ENCODE measurements around the gene RGS6.

RGS6 gene

GRCh38 chr14:71947947-71948500 is 15.8 kb downstream of the RGS6 start:
- DNase-seq: no peak

- DNase-seq: no peak
Observed at GRCh38 chr14:71952381-71953363, 20.4 kb downstream of the RGS6 start.

- DNase-seq: no peak
Observed at GRCh38 chr14:71956920-71957563, 24.8 kb downstream of the RGS6 start.

DNA sequence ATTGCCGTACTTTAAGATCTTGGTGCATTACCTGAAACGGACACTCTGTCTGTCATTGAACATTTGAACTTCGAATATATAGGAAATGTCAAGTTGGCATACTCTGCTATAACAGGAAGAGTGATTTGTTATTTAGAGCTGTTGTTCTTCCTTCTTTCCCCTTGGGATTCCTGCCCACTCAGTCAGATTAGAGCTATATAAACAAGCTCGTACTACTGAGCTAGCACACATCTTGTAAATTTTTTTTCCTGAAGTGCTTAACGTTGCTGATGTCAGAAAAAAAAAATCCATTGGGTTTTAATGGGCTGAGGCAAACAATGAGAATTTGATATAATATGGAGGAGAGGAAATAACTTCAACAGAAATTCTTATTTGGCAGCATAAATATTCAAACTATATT is 26.8 kb downstream of the RGS6 start:
- DNase-seq: no peak

DNA sequence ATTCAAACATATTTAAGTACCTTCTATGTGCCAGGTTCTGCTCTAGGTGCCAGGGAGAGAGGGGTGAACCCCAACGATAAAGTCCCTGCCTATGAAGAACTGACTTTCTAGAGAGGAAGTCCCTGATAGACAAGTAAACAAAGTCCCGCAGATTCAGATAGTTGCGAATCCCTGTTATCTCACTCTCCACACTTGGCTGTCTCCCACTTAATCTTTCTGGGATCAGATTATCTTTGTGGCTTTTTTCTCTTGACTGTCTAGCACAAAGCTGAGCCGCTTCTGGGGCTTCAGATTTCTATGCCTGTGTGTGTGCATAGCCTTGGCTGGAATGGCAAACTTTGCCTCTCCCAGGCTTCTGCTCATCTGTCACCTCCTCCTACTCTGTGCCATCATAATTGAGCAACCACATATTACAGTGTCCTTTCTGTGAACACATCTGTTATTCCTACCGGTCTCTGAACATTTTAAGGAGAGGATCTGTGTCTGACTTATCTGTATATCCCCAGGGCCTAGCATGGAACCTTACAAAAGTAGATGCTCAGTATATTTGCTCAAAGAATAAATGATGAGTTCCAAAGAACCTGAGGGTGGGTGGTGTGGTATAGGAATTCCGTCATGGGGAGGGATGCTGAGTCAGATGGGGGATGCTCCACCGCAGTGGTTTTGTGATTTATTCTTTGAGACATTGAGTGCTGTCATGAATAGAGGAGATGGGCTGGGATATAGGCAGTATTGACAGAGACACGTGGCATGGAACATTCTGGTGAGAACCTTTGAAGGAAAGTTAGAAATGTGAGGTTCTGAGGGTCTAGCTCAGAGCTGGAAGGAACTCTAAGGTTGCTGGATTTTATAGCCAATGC is 28.5 kb downstream of the RGS6 start:
- DNase-seq: no peak

DNA sequence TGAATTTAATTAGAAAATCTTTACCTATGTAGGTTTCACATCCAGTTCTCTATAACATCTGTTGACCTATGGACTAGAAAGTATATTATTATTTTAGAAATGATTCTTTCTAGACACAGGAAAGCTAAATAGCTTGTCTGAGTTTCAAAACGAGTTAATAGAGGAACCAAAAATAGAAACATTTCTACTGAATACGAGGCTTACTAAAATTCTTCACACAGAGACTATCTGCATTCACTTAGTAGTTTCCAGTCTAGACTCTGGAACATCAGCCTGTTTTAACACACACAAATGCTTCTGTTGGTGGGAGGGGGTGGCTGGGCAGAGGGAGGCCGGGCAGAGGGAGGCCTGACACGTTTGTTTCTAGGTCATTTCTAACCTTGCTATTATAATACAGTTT is 29.7 kb downstream of the RGS6 start:
- DNase-seq: no peak

DNA sequence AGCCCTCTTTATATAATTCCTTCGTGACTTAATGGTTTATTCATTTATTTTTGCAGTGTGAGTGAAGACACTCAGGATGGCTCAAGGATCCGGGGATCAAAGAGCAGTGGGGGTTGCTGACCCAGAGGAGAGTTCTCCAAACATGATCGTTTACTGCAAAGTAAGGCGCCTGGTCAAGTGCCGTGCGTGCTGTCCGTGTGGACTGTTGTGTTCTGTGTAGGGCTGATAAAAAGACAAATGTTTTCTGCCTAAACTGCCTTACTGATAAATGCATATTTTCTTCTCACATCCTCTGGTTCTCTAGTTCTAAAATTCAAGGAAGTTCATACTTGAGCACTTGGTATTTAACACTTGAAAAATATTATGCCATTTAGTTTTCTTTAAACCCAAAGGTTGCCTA is 32.5 kb downstream of the RGS6 start:
- no peak for DNase-seq

DNA sequence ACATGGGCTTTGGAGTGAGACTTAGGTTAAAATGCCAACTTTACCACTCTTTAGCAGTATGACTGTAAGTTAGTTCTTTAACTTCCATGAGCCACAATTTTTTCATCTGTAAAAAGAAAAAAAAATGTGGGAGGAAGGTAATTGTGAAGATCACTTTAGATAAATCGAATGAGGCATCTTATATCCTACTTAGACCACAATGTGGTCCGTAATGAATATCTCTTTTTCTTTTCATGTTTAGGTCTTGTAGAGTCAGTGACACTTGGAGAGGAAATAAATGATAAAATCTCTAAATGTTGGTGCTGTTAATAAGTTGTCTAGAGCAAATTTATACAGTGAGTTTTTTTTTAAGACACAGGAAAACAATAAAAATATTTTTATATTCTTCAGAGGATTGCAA is 34.3 kb downstream of the RGS6 start:
- DNase-seq: no peak

- DNase-seq: no peak
Observed at GRCh38 chr14:71967704-71968103, 35.5 kb downstream of the RGS6 start.

DNA sequence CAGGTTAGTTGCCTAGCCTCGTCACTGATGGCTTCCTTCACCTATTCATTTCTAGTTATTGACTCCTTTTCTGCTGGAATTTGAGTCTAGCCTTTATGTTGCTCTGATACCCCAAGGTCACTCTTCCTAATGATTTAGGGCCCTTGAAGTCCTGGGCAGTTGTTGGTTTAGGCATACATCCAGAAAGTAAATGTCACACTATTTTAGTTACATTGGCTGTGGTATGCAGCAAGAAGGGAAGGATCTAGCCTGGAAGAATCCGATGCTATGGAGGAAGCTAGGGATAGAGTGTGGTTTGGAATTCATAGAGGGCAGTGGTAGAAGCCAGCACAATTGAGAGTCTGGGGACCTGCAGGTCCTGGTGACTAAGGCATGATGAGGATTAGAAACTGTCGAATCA is 38.0 kb downstream of the RGS6 start:
- DNase-seq: no peak

GRCh38 chr14:71985538-71986189 is 53.4 kb downstream of the RGS6 start:
- no peak for DNase-seq

DNA sequence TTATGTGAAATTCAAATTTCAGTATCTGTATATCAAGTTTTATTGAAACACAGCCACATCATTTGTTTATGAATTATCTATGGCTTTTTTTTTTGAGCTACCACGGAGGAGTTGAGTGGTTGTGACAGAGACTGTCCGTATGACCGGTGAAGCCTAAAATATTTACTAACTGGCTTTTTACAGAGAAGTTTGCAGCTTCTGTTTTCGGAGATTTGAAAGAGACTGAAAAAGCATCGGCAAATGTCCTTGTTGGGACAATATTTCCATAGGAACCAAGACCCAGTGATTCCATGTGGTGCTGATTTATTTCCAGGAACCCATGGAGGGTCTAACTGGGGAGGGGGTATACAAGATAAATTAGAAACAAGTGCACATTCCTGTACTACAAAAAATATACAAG is 56.2 kb downstream of the RGS6 start:
- DNase-seq: no peak

DNA sequence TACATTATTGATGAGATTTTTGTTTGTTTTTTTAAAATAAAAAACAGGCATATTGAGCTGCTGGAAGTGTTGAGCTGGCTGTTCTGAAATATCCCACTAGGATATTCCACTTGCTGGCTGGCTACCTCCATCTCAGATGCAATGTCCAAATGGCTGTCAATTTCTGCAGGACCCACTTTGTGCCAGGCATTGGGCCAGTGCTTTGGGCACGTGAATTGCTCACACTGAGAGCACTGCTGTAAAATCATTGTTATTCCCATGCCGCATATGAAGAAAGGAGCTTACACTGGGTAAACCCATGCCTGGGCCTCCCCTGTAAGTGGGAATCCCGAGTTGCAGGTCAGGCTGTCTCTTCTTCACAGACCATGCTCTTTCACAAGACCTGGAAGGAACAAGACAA is 56.7 kb downstream of the RGS6 start:
- DNase-seq: no peak

DNA sequence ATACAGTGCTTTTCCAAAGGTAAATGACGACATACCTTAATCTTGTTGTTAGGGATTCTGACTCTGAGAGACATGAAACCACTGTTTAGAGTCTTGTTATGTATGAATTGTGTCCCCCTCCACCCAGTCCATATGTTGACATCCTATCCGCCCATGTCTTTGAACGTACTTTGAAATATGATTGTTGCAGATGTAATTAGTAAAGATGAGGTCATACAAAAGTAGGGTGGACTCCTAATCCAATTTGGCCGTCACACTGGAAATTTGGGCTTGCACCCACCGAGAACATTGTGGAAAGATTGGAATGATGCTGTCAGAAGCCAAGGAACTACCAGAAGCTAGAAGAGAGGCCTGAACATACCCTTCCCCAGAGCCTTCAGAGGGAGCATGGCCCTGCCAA is 62.2 kb downstream of the RGS6 start:
- no peak for DNase-seq

- DNase-seq: no peak
Observed at GRCh38 chr14:71995741-71996140, 63.5 kb downstream of the RGS6 start.

GRCh38 chr14:71996610-71997009 is 64.4 kb downstream of the RGS6 start:
- DNase-seq: no peak

GRCh38 chr14:72000907-72001306 is 68.7 kb downstream of the RGS6 start:
- no peak for DNase-seq

DNA sequence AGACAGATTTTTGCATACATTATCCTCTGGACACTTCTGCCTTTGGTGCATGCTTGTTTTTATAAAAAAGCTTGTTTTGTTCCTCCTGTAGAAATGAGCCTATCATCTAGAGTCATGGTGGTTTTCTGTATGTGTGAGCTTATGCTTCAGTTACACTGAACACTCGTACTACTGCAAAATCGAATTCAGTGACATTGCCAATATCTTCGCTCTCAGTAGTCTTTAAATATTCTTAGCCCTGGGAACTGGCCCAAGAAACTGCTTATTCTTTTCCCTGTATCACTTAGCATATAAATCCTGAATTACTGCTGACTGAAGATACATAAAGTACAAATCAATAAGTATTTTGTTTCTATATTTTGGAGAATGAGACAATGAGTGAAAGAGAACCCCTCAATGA is 70.5 kb downstream of the RGS6 start:
- no peak for DNase-seq

DNA sequence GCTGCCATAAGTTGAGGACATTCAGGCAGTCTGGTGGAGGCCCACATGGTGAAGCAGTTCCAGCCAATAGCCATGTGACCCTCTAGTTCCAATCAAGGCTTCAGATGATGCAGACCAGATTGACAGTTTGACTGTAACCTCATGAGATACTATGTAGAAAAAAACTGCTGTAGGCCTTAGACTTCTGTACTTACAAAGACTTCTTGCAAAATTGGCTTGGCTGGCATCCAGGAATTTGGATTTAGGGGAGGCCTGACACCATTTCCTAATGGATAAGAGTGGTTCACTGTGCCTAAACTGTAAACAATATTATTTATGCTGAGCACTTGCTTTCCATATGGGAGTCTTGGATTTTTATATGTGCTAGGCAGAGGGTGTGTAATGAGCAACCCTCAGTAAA is 76.4 kb downstream of the RGS6 start:
- no peak for DNase-seq

DNA sequence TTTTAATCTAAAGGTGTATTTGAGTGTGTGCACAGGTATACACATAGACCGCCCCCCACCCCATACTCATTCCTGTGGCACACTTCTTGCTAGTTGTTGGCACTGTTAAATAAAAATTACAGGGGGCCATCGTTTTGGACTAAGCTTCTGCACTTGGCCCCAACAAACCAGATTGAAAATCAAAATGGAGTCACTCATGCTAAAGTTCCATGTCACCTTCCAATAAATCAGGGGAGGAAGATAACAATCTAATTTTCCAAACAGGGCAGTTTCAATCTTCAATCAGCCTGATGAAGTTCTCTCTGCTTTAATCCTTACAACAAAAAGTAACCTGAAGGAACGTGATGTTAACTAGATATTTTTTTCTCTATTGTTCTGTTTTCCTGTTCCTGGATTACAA is 78.2 kb downstream of the RGS6 start:
- DNase-seq: no peak

GRCh38 chr14:72013721-72014345 is 81.6 kb downstream of the RGS6 start:
- DNase-seq: no peak

- DNase-seq: no peak
Observed at GRCh38 chr14:72014486-72014885, 82.3 kb downstream of the RGS6 start.
